Psoas muscle (tissue), 8 donors: ENCODE data around the gene SULT1C2. TPM values are rescaled to one million over a fixed set of nuclear protein-coding genes. Genes with fewer than 3 reads are reported as not detected.

Source experiments
- ATAC-seq, 4 donors: fragments of 200-7000 bp; cut with Tn5 transposase; one replicate each; pipeline ENCODE4 v1.9.1; 2020; ENCODE audit warnings: moderate library complexity in 3 of 4, mild to moderate bottlenecking in 2 of 4
- DNase-seq, 2 donors: peaks; one replicate each; pipeline ENCODE4 v3.0.0-alpha.2; 2020
- H3K27ac ChIP-seq: fragments of 200-600 bp; one replicate; pipeline ENCODE4 v1.8.0; 2022
- H3K27me3 ChIP-seq, 3 donors: fragments of 200-600 bp in 1 of 3; one replicate each; pipeline versions ENCODE4 v1.6.1 to v1.8.0; 2013 to 2022; ENCODE audit warnings: low read length in 2 of 3, mild to moderate bottlenecking in 2 of 3, moderate library complexity in 1 of 3; ENCODE audit not compliant: insufficient read depth in 3 of 3
- H3K36me3 ChIP-seq, 2 donors: fragments of 200-600 bp in 1 of 2; one replicate each; pipeline versions ENCODE4 v1.6.1 to v1.8.0; 2013 to 2022; ENCODE audit warnings: low read depth in 1 of 2, mild to moderate bottlenecking in 1 of 2, moderate library complexity in 1 of 2; ENCODE audit not compliant: insufficient read depth in 1 of 2
- H3K4me1 ChIP-seq: fragments of 200-600 bp; one replicate; pipeline ENCODE4 v1.8.0; 2022
- H3K4me3 ChIP-seq: fragments of 200-600 bp; one replicate; pipeline ENCODE4 v1.8.0; 2022; ENCODE audit warnings: mild to moderate bottlenecking
- H3K9me3 ChIP-seq: fragments of 200-600 bp; one replicate; pipeline ENCODE4 v1.8.0; 2022
- CTCF ChIP-seq: fragments of 200-600 bp; IDR thresholded peaks from one replicate; pipeline ENCODE4 v1.8.0; 2022; ENCODE audit warnings: antibody characterized with exemption
- WGBS, 3 donors: extraction: QIAGEN DNeasy Blood & Tissue Kit; methylation state at CpG; one replicate each; pipeline versions ENCODE4 v1.1.6 to v1.1.7; 2013; 5-methylcytosine and 5-hydroxymethylcytosine counted together
- intact Hi-C, 2 donors: fragments of 100-400 bp; cut with DNase I; formaldehyde crosslinking; loops; one replicate each; pipeline versions ENCODE4 v1.11.0 to v1.14.2; 2022
- polyA plus RNA-seq, 3 donors: library from polyadenylated mRNA; stranded (reverse); fragments of 200-250 nt; gene quantifications; one replicate each; pipeline ENCODE4 v1.2.3, GENCODE V29; 2013
- total RNA-seq, 4 donors: library from RNA; stranded (reverse); fragmentation: NEBNext Ultra II Directional in 2 of 4; extraction: Animal tissue kit (Norgen Biotek cat#: 25700) in 2 of 4; gene quantifications; one replicate each; pipeline versions ENCODE4 v1.2.1 to v1.2.4, GENCODE V29; 2021 to 2023
- donor health status: healthy with polysubstance abuse.
- donor health status: DM: no; HTN: no; CAD: no; lungs with moderate emphysema.
- donor health status: Bipolar disorder and iron deficiency.
- donor health status: healthy.
- donor health status: DM: yes; HTN: yes; CAD: no.
- donor health status: DM: no; HTN: no; CAD: no.
- donor health status: DM: no; HTN: no; CAD: no.
- donor health status: DM: yes; HTN: yes; CAD: no.

Gene SULT1C2
- total and polyA plus RNA-seq, 7 donors: 0.12 to 0.13 TPM; not detected in 5

GRCh38 chr2:108270346-108270745 is 18.3 kb upstream of the SULT1C2 start:
- no peaks in the 10 kb centered on the region for H3K27me3 ChIP-seq
- no peak for TF ChIP-seq CTCF
- H3K36me3 ChIP-seq: no peaks in the 10 kb centered on the region
- intact Hi-C loops: no loop called here
- H3K4me3 ChIP-seq: no peak overlapping the region
- no peak for ATAC-seq
- no peaks in the 10 kb centered on the region for H3K9me3 ChIP-seq
- H3K4me1 ChIP-seq: no peaks in the 10 kb centered on the region
- H3K27ac ChIP-seq: no peak overlapping the region
- 81 to 84% (median 82%) methylated on average over 3 of the region's 3 CpGs for WGBS, 3 donors
- no peak for DNase-seq

GRCh38 chr2:108270768-108271506 is 17.8 kb upstream of the SULT1C2 start:
- Histone ChIP-seq H3K36me3 (no peaks in the 10 kb centered on the region), H3K27ac (no peak overlapping the region), H3K4me3 (no peak overlapping the region), H3K27me3 (no peaks in the 10 kb centered on the region), H3K4me1 (no peaks in the 10 kb centered on the region), H3K9me3 (no peaks in the 10 kb centered on the region)
- intact Hi-C loops: no loop called here
- ATAC-seq (no peak), DNase-seq (no peak)
- 64 to 78% (median 68%) methylated on average over 5 of the region's 5 CpGs for WGBS, 3 donors
- TF ChIP-seq CTCF: no peak

- no peak for TF ChIP-seq CTCF
- H3K9me3 ChIP-seq: no peaks in the 10 kb centered on the region
- H3K27ac ChIP-seq: no peak overlapping the region
- H3K27me3 ChIP-seq: no peaks in the 10 kb centered on the region
- no peaks in the 10 kb centered on the region for H3K4me1 ChIP-seq
- 10 to 19% (median 16%) methylated on average over 7 of the region's 7 CpGs for WGBS, 3 donors
- ATAC-seq (peak in 3 of 4 donors; percentile 17 to 54 (median 38)), DNase-seq (no peak)
- H3K4me3 ChIP-seq: peak overlapping the region; percentile 28
- no peaks in the 10 kb centered on the region for H3K36me3 ChIP-seq
- intact Hi-C loops: no loop called here
These were observed 16.9 kb upstream of the SULT1C2 start for GRCh38 chr2:108271691-108272253.

GRCh38 chr2:108278631-108279030 is 10.1 kb upstream of the SULT1C2 start:
- no peaks in the 10 kb centered on the region for H3K4me1 ChIP-seq
- no peaks in the 10 kb centered on the region for H3K9me3 ChIP-seq
- DNase-seq (no peak), ATAC-seq (no peak)
- no peak for TF ChIP-seq CTCF
- no peak overlapping the region for H3K27ac ChIP-seq
- no peaks in the 10 kb centered on the region for H3K36me3 ChIP-seq
- H3K4me3 ChIP-seq: no peak overlapping the region
- H3K27me3 ChIP-seq: peaks cover 0 to 2% (median 0%) of the 10 kb centered on the region in 3 donors
- WGBS, 3 donors: 50 to 57% (median 53%) methylated on average over 2 of the region's 2 CpGs
- intact Hi-C loops: no loop called here
